Effector memory CD4-positive, alpha-beta T cell (primary cell): Measurements from ENCODE around the gene PCDH1.

Experiments
- DNase-seq, 3 donors: peaks; one replicate each; pipeline ENCODE4 v3.0.0-alpha.2; 2020
- H3K27ac ChIP-seq: 2 replicates; pipeline ENCODE4 v1.7.0; 2013; ENCODE audit warnings: mild to moderate bottlenecking, low read length, moderate library complexity; ENCODE audit not compliant: insufficient read depth, poor library complexity, severe bottlenecking
- H3K27me3 ChIP-seq: replicated peaks from 2 replicates; pipeline ENCODE4 v1.7.0; 2013; ENCODE audit warnings: mild to moderate bottlenecking, low read length; ENCODE audit not compliant: insufficient read depth, control insufficient read depth, poor library complexity, severe bottlenecking
- H3K36me3 ChIP-seq: 2 replicates; pipeline ENCODE4 v1.7.0; 2013; ENCODE audit warnings: mild to moderate bottlenecking, low read length, moderate library complexity; ENCODE audit not compliant: control insufficient read depth, insufficient read depth
- H3K4me1 ChIP-seq: 2 replicates; pipeline ENCODE4 v1.7.0; 2013; ENCODE audit warnings: low read length, mild to moderate bottlenecking; ENCODE audit not compliant: control insufficient read depth, insufficient read depth, poor library complexity, severe bottlenecking
- H3K4me3 ChIP-seq: 2 replicates; pipeline ENCODE4 v1.7.0; 2013; ENCODE audit warnings: low read length, low read depth, mild to moderate bottlenecking; ENCODE audit not compliant: insufficient read depth, poor library complexity, severe bottlenecking
- H3K9me3 ChIP-seq: 2 replicates; pipeline ENCODE4 v1.7.0; 2013; ENCODE audit warnings: mild to moderate bottlenecking, low read length, moderate library complexity; ENCODE audit not compliant: control insufficient read depth

The PCDH1 gene

GRCh38 chr5:141811287-141812155 lies 66.7 kb downstream of the PCDH1 start:
- no peaks in the 10 kb centered on the region for H3K4me1 ChIP-seq
- H3K9me3 ChIP-seq = no peaks in the 10 kb centered on the region
- H3K27me3 ChIP-seq = peaks cover 13% of the 10 kb centered on the region
- H3K36me3 ChIP-seq = no peaks in the 10 kb centered on the region
- peak in 1 of 3 donors; percentile 3 for DNase-seq
- no peak overlapping the region for H3K27ac ChIP-seq
- no peak overlapping the region for H3K4me3 ChIP-seq

DNA sequence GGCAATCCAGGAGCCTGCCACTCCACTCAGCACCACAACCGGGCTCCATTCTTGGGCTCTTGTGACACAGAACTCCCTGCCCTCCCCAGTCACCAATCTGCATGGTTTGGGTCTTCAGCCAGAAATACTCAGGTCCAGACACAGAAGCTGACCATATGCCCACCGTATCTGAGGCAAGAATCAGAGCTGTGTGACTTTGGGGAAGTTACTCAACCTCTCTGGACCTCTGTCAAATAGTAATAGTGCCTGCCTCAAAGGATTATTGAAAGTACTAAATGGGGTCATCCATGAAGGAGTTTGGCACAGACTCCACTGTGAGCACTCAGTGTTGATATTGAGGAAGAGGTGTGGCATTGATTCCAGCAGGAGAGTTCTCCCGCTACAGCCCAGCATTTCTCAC lies 67.5 kb downstream of the PCDH1 start:
- DNase-seq = no peak
- Histone ChIP-seq H3K27ac (no peak overlapping the region), H3K36me3 (no peaks in the 10 kb centered on the region), H3K4me1 (no peaks in the 10 kb centered on the region), H3K9me3 (no peaks in the 10 kb centered on the region), H3K4me3 (no peak overlapping the region), H3K27me3 (peaks cover 17% of the 10 kb centered on the region)

GRCh38 chr5:141809380-141810096 lies 68.7 kb downstream of the PCDH1 start:
- Histone ChIP-seq H3K27ac (no peak overlapping the region), H3K4me1 (no peaks in the 10 kb centered on the region), H3K27me3 (peaks cover 23% of the 10 kb centered on the region), H3K36me3 (no peaks in the 10 kb centered on the region), H3K4me3 (no peak overlapping the region), H3K9me3 (no peaks in the 10 kb centered on the region)
- no peak for DNase-seq

- DNase-seq = no peak
- H3K9me3 ChIP-seq = no peaks in the 10 kb centered on the region
- no peak overlapping the region for H3K27ac ChIP-seq
- H3K4me3 ChIP-seq = no peak overlapping the region
- no peaks in the 10 kb centered on the region for H3K4me1 ChIP-seq
- no peaks in the 10 kb centered on the region for H3K36me3 ChIP-seq
- H3K27me3 ChIP-seq = peaks cover 23% of the 10 kb centered on the region
Observed at GRCh38 chr5:141808857-141809256, 69.4 kb downstream of the PCDH1 start.

DNA sequence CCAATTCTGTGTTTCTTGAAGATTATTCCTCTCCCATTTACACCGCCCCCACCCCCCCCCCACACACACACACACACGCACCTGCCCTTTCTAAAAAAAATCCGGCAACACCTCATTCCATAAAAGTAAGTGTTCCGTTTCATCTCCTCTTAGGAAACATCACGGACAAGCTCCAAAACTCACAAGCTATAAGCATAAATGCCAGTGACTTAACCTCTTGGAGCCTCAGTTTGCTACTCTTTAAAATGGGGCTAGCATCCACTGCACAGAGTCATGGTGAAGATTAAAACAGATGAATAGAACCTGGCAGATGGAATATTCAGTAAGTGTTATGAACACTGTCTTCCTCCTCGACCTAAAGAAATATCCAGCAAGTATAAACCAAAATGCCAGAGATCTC lies 70.5 kb downstream of the PCDH1 start:
- H3K27me3 ChIP-seq = peaks cover 23% of the 10 kb centered on the region
- H3K4me3 ChIP-seq = no peak overlapping the region
- no peak for DNase-seq
- H3K9me3 ChIP-seq = no peaks in the 10 kb centered on the region
- H3K36me3 ChIP-seq = no peaks in the 10 kb centered on the region
- no peak overlapping the region for H3K27ac ChIP-seq
- H3K4me1 ChIP-seq = no peaks in the 10 kb centered on the region

DNA sequence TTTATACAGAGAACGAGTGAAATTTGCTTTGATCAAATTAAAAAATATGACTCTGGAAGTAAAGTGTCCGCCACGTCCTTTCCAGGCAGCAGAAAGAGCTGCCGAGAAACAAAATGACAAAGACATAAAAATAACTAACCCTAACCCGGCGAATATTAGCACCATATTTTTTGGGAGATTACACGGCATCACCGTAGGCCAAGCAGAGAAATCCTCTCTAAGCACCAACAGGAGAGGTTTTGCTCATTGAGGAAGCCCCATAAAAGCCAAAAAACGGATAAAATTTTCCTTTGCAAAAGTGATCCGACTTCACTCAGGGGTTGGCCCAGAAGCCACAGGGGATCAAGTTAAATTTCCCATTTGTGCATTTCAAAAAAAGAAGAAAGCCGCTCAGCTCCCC lies 70.9 kb downstream of the PCDH1 start:
- H3K4me3 ChIP-seq = no peak overlapping the region
- no peaks in the 10 kb centered on the region for H3K36me3 ChIP-seq
- peaks cover 21% of the 10 kb centered on the region for H3K27me3 ChIP-seq
- no peaks in the 10 kb centered on the region for H3K4me1 ChIP-seq
- no peak overlapping the region for H3K27ac ChIP-seq
- DNase-seq = no peak
- H3K9me3 ChIP-seq = no peaks in the 10 kb centered on the region

DNA sequence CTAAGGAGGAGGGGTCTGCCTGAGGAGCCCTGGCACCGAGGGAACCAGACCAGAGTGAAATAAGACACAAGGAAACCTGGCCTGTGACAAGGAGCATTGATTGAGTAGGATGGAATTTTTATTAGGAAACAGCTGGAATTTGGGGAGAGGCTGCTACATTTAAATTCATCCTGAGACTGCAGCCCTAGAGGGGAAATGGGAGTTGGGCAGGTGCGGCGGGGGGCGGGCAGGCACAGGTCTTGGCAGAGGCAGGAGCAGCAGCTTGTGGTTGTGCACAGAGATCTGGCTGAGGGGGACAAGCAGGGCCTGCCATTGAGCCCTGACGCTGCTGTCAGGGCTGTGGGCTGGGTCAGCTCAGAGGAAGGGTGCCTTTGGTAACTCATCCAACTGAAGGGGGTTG lies 71.6 kb downstream of the PCDH1 start:
- Histone ChIP-seq H3K27me3 (peaks cover 15% of the 10 kb centered on the region), H3K27ac (no peak overlapping the region)
- DNase-seq = no peak

GRCh38 chr5:141805874-141806595 lies 72.2 kb downstream of the PCDH1 start:
- H3K27me3 ChIP-seq = peaks cover 10% of the 10 kb centered on the region
- H3K9me3 ChIP-seq = no peaks in the 10 kb centered on the region
- no peaks in the 10 kb centered on the region for H3K36me3 ChIP-seq
- H3K4me1 ChIP-seq = no peaks in the 10 kb centered on the region
- H3K4me3 ChIP-seq = no peak overlapping the region
- DNase-seq = no peak
- H3K27ac ChIP-seq = no peak overlapping the region

More for the DNA sequence above, 71.6 kb downstream of the PCDH1 start:
- no peaks in the 10 kb centered on the region for H3K36me3 ChIP-seq
- no peaks in the 10 kb centered on the region for H3K9me3 ChIP-seq
- no peaks in the 10 kb centered on the region for H3K4me1 ChIP-seq
- no peak overlapping the region for H3K4me3 ChIP-seq

DNA sequence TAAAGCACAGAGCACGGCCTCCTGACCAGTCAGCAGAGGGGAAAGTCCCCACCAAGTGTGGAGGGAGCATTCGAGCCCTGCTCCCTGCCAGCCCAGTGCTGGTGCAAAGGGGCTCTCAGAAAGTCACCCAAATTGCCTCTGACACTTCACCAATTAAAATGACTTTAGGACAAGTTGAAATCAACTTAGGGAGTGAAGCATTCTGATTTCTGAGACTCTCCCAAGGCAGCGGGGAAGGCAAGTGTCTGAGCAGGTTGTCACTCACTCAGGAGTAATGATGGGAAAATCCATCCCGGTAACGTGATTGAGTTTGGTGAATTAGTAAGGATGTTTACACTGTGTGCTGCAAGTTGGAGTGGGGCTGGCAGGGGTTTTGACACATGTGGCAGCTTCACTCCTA lies 73.7 kb downstream of the PCDH1 start:
- no peak overlapping the region for H3K27ac ChIP-seq
- no peak overlapping the region for H3K4me3 ChIP-seq
- H3K27me3 ChIP-seq = peaks cover 10% of the 10 kb centered on the region
- peaks cover 4% of the 10 kb centered on the region for H3K4me1 ChIP-seq
- no peaks in the 10 kb centered on the region for H3K9me3 ChIP-seq
- no peaks in the 10 kb centered on the region for H3K36me3 ChIP-seq
- no peak for DNase-seq
